Activated naive CD8-positive, alpha-beta T cell treated with anti-CD3 and anti-CD28 coated beads for 36 hours (primary cell): ENCODE data around the gene SKIL. TPM values are rescaled to one million over a fixed set of nuclear protein-coding genes. Genes with fewer than 3 reads are reported as not detected.

Experiments
- DNase-seq: peaks from one replicate; pipeline ENCODE4 v3.0.0; 2021
- H3K27ac Mint-ChIP-seq: one replicate; pipeline ENCODE4 v1.8.0; 2022; ENCODE audit warnings: mild to moderate bottlenecking, moderate library complexity, mixed read lengths
- H3K27me3 Mint-ChIP-seq: one replicate; pipeline ENCODE4 v1.8.0; 2022; ENCODE audit warnings: mild to moderate bottlenecking, mixed read lengths
- H3K36me3 Mint-ChIP-seq: one replicate; pipeline ENCODE4 v1.8.0; 2021; ENCODE audit warnings: mild to moderate bottlenecking, mixed read lengths
- H3K4me1 Mint-ChIP-seq: one replicate; pipeline ENCODE4 v1.8.0; 2021; ENCODE audit warnings: mixed read lengths
- H3K4me3 Mint-ChIP-seq: one replicate; pipeline ENCODE4 v1.8.0; 2022; ENCODE audit warnings: mild to moderate bottlenecking, moderate library complexity, mixed read lengths
- H3K9me3 Mint-ChIP-seq: one replicate; pipeline ENCODE4 v1.8.0; 2022; ENCODE audit warnings: mixed read lengths
- total RNA-seq, 2 experiments: library from RNA; stranded (reverse); gene quantifications; one replicate each; pipeline ENCODE4 v1.2.3, GENCODE V29; 2021

Gene SKIL
- total RNA-seq, 2 experiments from 2014 or later = 15.2 to 15.6 TPM

GRCh38 chr3:170432416-170432815 is 74.9 kb downstream of the SKIL start:
- Mint-ChIP-seq H3K36me3 (no peaks in the 10 kb centered on the region), H3K4me3 (no peak overlapping the region), H3K27ac (no peak overlapping the region), H3K27me3 (peaks cover 10% of the 10 kb centered on the region), H3K9me3 (no peaks in the 10 kb centered on the region), H3K4me1 (peaks cover 24% of the 10 kb centered on the region)
- no peak for DNase-seq

GRCh38 chr3:170436697-170437096 is 79.2 kb downstream of the SKIL start:
- Mint-ChIP-seq H3K36me3 (no peaks in the 10 kb centered on the region), H3K4me1 (peaks cover 23% of the 10 kb centered on the region), H3K9me3 (no peaks in the 10 kb centered on the region), H3K27me3 (peaks cover 29% of the 10 kb centered on the region), H3K27ac (no peak overlapping the region), H3K4me3 (no peak overlapping the region)
- no peak for DNase-seq

GRCh38 chr3:170437176-170437575 is 79.7 kb downstream of the SKIL start:
- H3K4me3 Mint-ChIP-seq = no peak overlapping the region
- no peak overlapping the region for H3K27ac Mint-ChIP-seq
- H3K27me3 Mint-ChIP-seq = peaks cover 33% of the 10 kb centered on the region
- H3K4me1 Mint-ChIP-seq = peaks cover 23% of the 10 kb centered on the region
- DNase-seq = no peak
- H3K36me3 Mint-ChIP-seq = no peaks in the 10 kb centered on the region
- H3K9me3 Mint-ChIP-seq = no peaks in the 10 kb centered on the region

- no peak overlapping the region for H3K27ac Mint-ChIP-seq
- H3K36me3 Mint-ChIP-seq = no peaks in the 10 kb centered on the region
- H3K4me3 Mint-ChIP-seq = no peak overlapping the region
- DNase-seq = no peak
- peaks cover 23% of the 10 kb centered on the region for H3K4me1 Mint-ChIP-seq
- no peaks in the 10 kb centered on the region for H3K9me3 Mint-ChIP-seq
- H3K27me3 Mint-ChIP-seq = peaks cover 33% of the 10 kb centered on the region
Measured at GRCh38 chr3:170437696-170438407, 80.3 kb downstream of the SKIL start.

GRCh38 chr3:170438836-170439235 is 81.3 kb downstream of the SKIL start:
- no peak overlapping the region for H3K27ac Mint-ChIP-seq
- DNase-seq = no peak
- H3K9me3 Mint-ChIP-seq = no peaks in the 10 kb centered on the region

GRCh38 chr3:170440344-170440743 is 82.8 kb downstream of the SKIL start:
- Mint-ChIP-seq H3K9me3 (no peaks in the 10 kb centered on the region), H3K27ac (no peak overlapping the region)
- DNase-seq = no peak

More at GRCh38 chr3:170438836-170439235, 81.3 kb downstream of the SKIL start:
- peaks cover 33% of the 10 kb centered on the region for H3K27me3 Mint-ChIP-seq
- H3K36me3 Mint-ChIP-seq = no peaks in the 10 kb centered on the region
- H3K4me1 Mint-ChIP-seq = peaks cover 23% of the 10 kb centered on the region
- H3K4me3 Mint-ChIP-seq = no peak overlapping the region

GRCh38 chr3:170441412-170441811 is 83.9 kb downstream of the SKIL start:
- H3K27ac Mint-ChIP-seq = no peak overlapping the region
- DNase-seq = no peak
- peaks cover 23% of the 10 kb centered on the region for H3K4me1 Mint-ChIP-seq
- no peaks in the 10 kb centered on the region for H3K36me3 Mint-ChIP-seq
- no peaks in the 10 kb centered on the region for H3K9me3 Mint-ChIP-seq
- peaks cover 36% of the 10 kb centered on the region for H3K27me3 Mint-ChIP-seq
- no peak overlapping the region for H3K4me3 Mint-ChIP-seq

More at GRCh38 chr3:170440344-170440743, 82.8 kb downstream of the SKIL start:
- peaks cover 36% of the 10 kb centered on the region for H3K27me3 Mint-ChIP-seq
- peaks cover 23% of the 10 kb centered on the region for H3K4me1 Mint-ChIP-seq
- H3K4me3 Mint-ChIP-seq = no peak overlapping the region
- H3K36me3 Mint-ChIP-seq = no peaks in the 10 kb centered on the region

GRCh38 chr3:170442947-170443346 is 85.4 kb downstream of the SKIL start:
- Mint-ChIP-seq H3K4me1 (peaks cover 14% of the 10 kb centered on the region), H3K27me3 (peaks cover 28% of the 10 kb centered on the region), H3K9me3 (no peaks in the 10 kb centered on the region), H3K4me3 (no peak overlapping the region), H3K36me3 (no peaks in the 10 kb centered on the region), H3K27ac (no peak overlapping the region)
- no peak for DNase-seq

- DNase-seq = no peak
- no peak overlapping the region for H3K27ac Mint-ChIP-seq
- H3K36me3 Mint-ChIP-seq = no peaks in the 10 kb centered on the region
- H3K27me3 Mint-ChIP-seq = peaks cover 28% of the 10 kb centered on the region
- peaks cover 14% of the 10 kb centered on the region for H3K4me1 Mint-ChIP-seq
- H3K9me3 Mint-ChIP-seq = no peaks in the 10 kb centered on the region
- H3K4me3 Mint-ChIP-seq = no peak overlapping the region
Measured at GRCh38 chr3:170443457-170443856, 85.9 kb downstream of the SKIL start.

Other genes with a start within 250 kb of the SKIL start
- 10 to 100 TPM; 39.6 to 41.4 TPM for gene PHC3, start 176.0 kb upstream of the SKIL start, total RNA-seq
- gene PRKCI, start 135.3 kb upstream of the SKIL start, total RNA-seq = 10 to 100 TPM; 19.3 to 22.8 TPM
- gene CLDN11, start 61.2 kb downstream of the SKIL start, total RNA-seq = not detected
- gene SLC7A14, start 228.4 kb downstream of the SKIL start, total RNA-seq = not detected